H1 (cell line): ENCODE measurements around the gene GNL2. TPM values are rescaled to one million over a fixed set of nuclear protein-coding genes. Genes with fewer than 3 reads are reported as not detected.

Source experiments
- CTCF ChIA-PET: fragments of 300-600 bp; sonication (Branson Sonifier 250); formaldehyde crosslinking; loops from one replicate; lab custom pipeline; 2021; ENCODE audit not compliant: partially characterized antibody; lab: Charles Lee
- POLR2A ChIA-PET: fragments of 300-600 bp; sonication (Branson Sonifier 250); formaldehyde crosslinking; loops from one replicate; lab custom pipeline; 2021; ENCODE audit warnings: inconsistent platforms; ENCODE audit not compliant: partially characterized antibody; lab: Charles Lee
- DNase-seq, 2 experiments: peaks; one replicate each; pipeline versions ENCODE4 v3.0.0 to v3.0.0-alpha.2; 2010 to 2022; ENCODE audit warnings: low spot score in 2 of 2, low read depth in 1 of 2, mixed read lengths in 1 of 2
- FAIRE-seq: peaks from 2 replicates; lab custom pipeline; 2011; peaks lifted over from hg19 to GRCh38; lab: Jason Lieb, UNC
- H2AFZ ChIP-seq: 2 replicates; pipeline ENCODE4 v1.8.1; 2012; ENCODE audit warnings: low read length, inconsistent platforms
- H2AK5ac ChIP-seq: 2 replicates; pipeline ENCODE4 v1.6.1; 2013; ENCODE audit warnings: low read depth, low read length
- H2BK120ac ChIP-seq: replicated peaks from 2 replicates; pipeline ENCODE3; 2013; ENCODE audit warnings: low read depth, low read length, inconsistent platforms
- H2BK12ac ChIP-seq: 2 replicates; pipeline ENCODE4 v1.6.1; 2013; ENCODE audit warnings: low read depth, low read length
- H2BK15ac ChIP-seq: 2 replicates; pipeline ENCODE4 v1.6.1; 2013; ENCODE audit warnings: low read length
- H2BK20ac ChIP-seq: 2 replicates; pipeline ENCODE4 v1.6.1; 2013; ENCODE audit warnings: low read length
- H2BK5ac ChIP-seq: 2 replicates; pipeline ENCODE4 v1.6.1; 2013; ENCODE audit warnings: low read depth, low read length
- H3K14ac ChIP-seq: 2 replicates; pipeline ENCODE4 v1.6.1; 2013; ENCODE audit warnings: inconsistent platforms; ENCODE audit not compliant: insufficient read length
- H3K18ac ChIP-seq: 2 replicates; pipeline ENCODE4 v1.6.1; 2013; ENCODE audit warnings: low read length; ENCODE audit errors: extremely low read depth
- H3K23ac ChIP-seq: 2 replicates; pipeline ENCODE4 v1.6.1; 2013; ENCODE audit warnings: inconsistent platforms; ENCODE audit not compliant: insufficient read length
- H3K23me2 ChIP-seq: 2 replicates; pipeline ENCODE4 v1.6.1; 2013; ENCODE audit warnings: low read depth, low read length
- H3K27ac ChIP-seq: 2 replicates; pipeline ENCODE4 v1.6.1; 2011; ENCODE audit warnings: low read depth, low read length, inconsistent platforms
- H3K27me3 ChIP-seq, 4 experiments: replicated peaks in 1 of 4; 1 replicate in 1 of 4; 2 replicates in 3 of 4; pipeline versions ENCODE4 v1.6.1 to v1.8.1; 2011 to 2013; ENCODE audit warnings: low read length in 3 of 4, mild to moderate bottlenecking in 3 of 4, inconsistent platforms in 2 of 4, mixed read lengths in 2 of 4, moderate library complexity in 1 of 4; ENCODE audit not compliant: control insufficient read depth in 3 of 4, insufficient read depth in 3 of 4; ENCODE audit errors: extremely low read depth in 1 of 4
- H3K36me3 ChIP-seq, 4 experiments: 2 replicates each; pipeline versions ENCODE4 v1.6.1 to v1.8.1; 2011 to 2013; ENCODE audit warnings: mild to moderate bottlenecking in 4 of 4, low read length in 3 of 4, moderate library complexity in 2 of 4, control low read depth in 1 of 4, inconsistent platforms in 1 of 4; ENCODE audit not compliant: insufficient read depth in 4 of 4, control insufficient read depth in 2 of 4
- H3K4ac ChIP-seq: replicated peaks from 2 replicates; pipeline ENCODE3; 2013; ENCODE audit warnings: low read length, low read depth, mixed read lengths, inconsistent platforms; ENCODE audit not compliant: insufficient read length
- H3K4me1 ChIP-seq, 4 experiments: replicated peaks in 1 of 4; 1 replicate in 1 of 4; 2 replicates in 3 of 4; pipeline versions ENCODE4 v1.6.1 to v1.8.1; 2011 to 2013; ENCODE audit warnings: low read length in 3 of 4, inconsistent platforms in 2 of 4, mixed read lengths in 1 of 4; ENCODE audit not compliant: insufficient read depth in 4 of 4, control insufficient read depth in 3 of 4
- H3K4me2 ChIP-seq, 2 experiments: 2 replicates each; pipeline versions ENCODE4 v1.6.1 to v1.8.1; 2011 to 2013; ENCODE audit warnings: low read depth in 2 of 2, low read length in 2 of 2, control low read depth in 1 of 2, inconsistent platforms in 1 of 2, mild to moderate bottlenecking in 1 of 2; ENCODE audit not compliant: insufficient read depth in 1 of 2
- H3K4me3 ChIP-seq, 4 experiments: fragments of 200-600, 300-600 bp in 1 of 4; sonication (generic), shearing (Covaris generic), sonication (Bioruptor Twin) in 1 of 4; 2 replicates each; pipeline versions ENCODE4 v1.5.1 to v1.8.1; 2011 to 2016; ENCODE audit warnings: low read length in 4 of 4, low read depth in 3 of 4, control low read depth in 2 of 4, inconsistent platforms in 2 of 4, mild to moderate bottlenecking in 2 of 4, mixed read lengths in 1 of 4, moderate library complexity in 1 of 4; ENCODE audit not compliant: insufficient read depth in 2 of 4; ENCODE audit errors: extremely low read depth in 1 of 4
- H3K56ac ChIP-seq: replicated peaks from 2 replicates; pipeline ENCODE3; 2013; ENCODE audit warnings: low read depth, mild to moderate bottlenecking, mixed read lengths, low read length, inconsistent platforms; ENCODE audit not compliant: insufficient read length
- H3K79me1 ChIP-seq: 2 replicates; pipeline ENCODE4 v1.6.1; 2013; ENCODE audit warnings: low read depth, low read length, control low read depth
- H3K79me2 ChIP-seq, 2 experiments: 2 replicates each; pipeline versions ENCODE4 v1.6.1 to v1.8.1; 2012 to 2013; ENCODE audit warnings: low read length in 2 of 2, mild to moderate bottlenecking in 2 of 2, inconsistent platforms in 1 of 2; ENCODE audit not compliant: insufficient read depth in 2 of 2, control insufficient read depth in 1 of 2
- H3K9ac ChIP-seq, 4 experiments: replicated peaks in 1 of 4; 1 replicate in 1 of 4; 2 replicates in 3 of 4; pipeline versions ENCODE4 v1.6.1 to v1.8.1; 2011 to 2013; ENCODE audit warnings: low read depth in 3 of 4, low read length in 3 of 4, control low read depth in 2 of 4, mild to moderate bottlenecking in 2 of 4, moderate library complexity in 2 of 4, inconsistent platforms in 1 of 4; ENCODE audit errors: extremely low read depth in 1 of 4
- H3K9me3 ChIP-seq, 2 experiments: 2 replicates each; pipeline versions ENCODE4 v1.6.1 to v1.8.1; 2012 to 2013; ENCODE audit warnings: mild to moderate bottlenecking in 2 of 2, moderate library complexity in 2 of 2, control low read depth in 1 of 2, inconsistent platforms in 1 of 2, low read depth in 1 of 2, low read length in 1 of 2, mixed read lengths in 1 of 2; ENCODE audit not compliant: insufficient read depth in 2 of 2
- H4K20me1 ChIP-seq, 2 experiments: replicated peaks in 1 of 2; 2 replicates each; pipeline versions ENCODE3 to v1.8.1; 2011 to 2013; ENCODE audit warnings: inconsistent platforms in 2 of 2, low read length in 2 of 2, mild to moderate bottlenecking in 1 of 2; ENCODE audit not compliant: insufficient read depth in 2 of 2, control insufficient read depth in 1 of 2
- H4K5ac ChIP-seq: 2 replicates; pipeline ENCODE4 v1.6.1; 2013; ENCODE audit warnings: low read length, low read depth, mixed read lengths, inconsistent platforms; ENCODE audit not compliant: insufficient read length
- H4K8ac ChIP-seq: 2 replicates; pipeline ENCODE4 v1.8.0; 2013; ENCODE audit warnings: mild to moderate bottlenecking, moderate library complexity, low read length, inconsistent platforms; ENCODE audit not compliant: insufficient read depth; ENCODE audit errors: extremely low read depth
- H4K91ac ChIP-seq: replicated peaks from 2 replicates; pipeline ENCODE3; 2013; ENCODE audit warnings: low read length, mixed read lengths, inconsistent platforms; ENCODE audit not compliant: insufficient read length
- ATF2 ChIP-seq: IDR thresholded peaks from 2 replicates; pipeline ENCODE4 v1.6.1; 2012; ENCODE audit warnings: low read length, inconsistent platforms
- CHD2 ChIP-seq: IDR thresholded peaks from 2 replicates; pipeline ENCODE4 v1.6.1; 2012; ENCODE audit warnings: low read length, improper control_type of control experiment
- KDM4A ChIP-seq: IDR thresholded peaks from one replicate; pipeline ENCODE4 v1.7.1; 2012; ENCODE audit warnings: low read depth, mild to moderate bottlenecking, moderate library complexity, low read length, inconsistent platforms; ENCODE audit not compliant: severe bottlenecking
- PHF8 ChIP-seq: fragments of 200-600 bp; sonication (generic); conservative IDR thresholded peaks from 2 replicates; pipeline ENCODE4 v1.7.1; 2012; ENCODE audit warnings: low read depth, mild to moderate bottlenecking, inconsistent platforms, low read length, moderate library complexity
- RBBP5 ChIP-seq: IDR thresholded peaks from 2 replicates; pipeline ENCODE4 v1.7.1; 2012; ENCODE audit warnings: low read depth, mild to moderate bottlenecking, inconsistent platforms, low read length, moderate library complexity, borderline replicate concordance
- SIX5 ChIP-seq: IDR thresholded peaks from 2 replicates; pipeline ENCODE4 v1.6.1; 2011; ENCODE audit warnings: mild to moderate bottlenecking, low read depth, low read length
- TAF7 ChIP-seq: optimal IDR thresholded peaks from 2 replicates; pipeline ENCODE3; 2011; ENCODE audit warnings: low read depth, mild to moderate bottlenecking, inconsistent platforms, low read length, moderate library complexity, borderline replicate concordance
- WGBS, 2 experiments: shearing (Covaris generic) in 1 of 2; methylation state at CpG; one replicate each; pipeline versions ENCODE4 v1.1.6 to v1.1.7; 2013 to 2015; ENCODE audit warnings: low lambda C conversion rate in 2 of 2, mixed read lengths in 2 of 2, inconsistent platforms in 1 of 2, low coverage in 1 of 2, missing lambda C conversion rate in 1 of 2; ENCODE audit not compliant: insufficient replicate concordance in 2 of 2, insufficient coverage in 1 of 2, insufficient read length in 1 of 2; ENCODE audit errors: extremely low coverage in 1 of 2, missing lambda C conversion rate in 1 of 2; 5-methylcytosine and 5-hydroxymethylcytosine counted together
- polyA plus RNA-seq, 7 experiments: library from polyadenylated mRNA; depleted of rRNA in 3 of 7; stranded (reverse) in 5 of 7; unstranded in 2 of 7; fragments of >200 nt in 5 of 7; fragments of 200-250 nt in 2 of 7; gene quantifications; 1 replicate in 5 of 7; 2 replicates in 1 of 7; 4 replicates in 1 of 7; pipeline versions ENCODE4 v1.2.1 to v1.2.3, GENCODE V29; 2011 to 2013; ENCODE audit warnings: missing spikeins in 2 of 7, mixed read lengths in 2 of 7
- total RNA-seq: library from RNA; stranded (reverse); fragmentation: NEBNext Ultra II Directional; extraction: Animal tissue kit (Norgen Biotek cat#: 25700); gene quantifications from 2 replicates; pipeline ENCODE4 v1.2.1, GENCODE V29; 2021
- TF ChIP-seq, protein P1 (sequence below): IDR thresholded peaks from 2 replicates; pipeline ENCODE4 v1.6.1; 2012; ENCODE audit warnings: inconsistent platforms

GNL2 gene
- total and polyA plus RNA-seq, 2 of the 8 experiments (the other 6 are each of a cell fraction or from before 2014, with no cell fraction given) = 22.2 to 88.3 TPM

- Histone ChIP-seq H4K20me1 (peaks cover 0 to 7% of the 10 kb centered on the region in 2 experiments), H3K14ac (no peak within 1 kb of the TSS), H3K9me3 (0 out of 4 replicates have a peak, but pooled peaks cover 0 to 2% of the 10 kb centered on the region in 2 experiments), H2AFZ (peak within 1 kb of the TSS; percentile 74), H3K56ac (no peak within 1 kb of the TSS), H2AK5ac (peak within 1 kb of the TSS; percentile 10; the same call in 1 of the 2 replicates), H3K4me3 (peak within 1 kb of the TSS; percentile 53 to 68 (median 61); a peak in 7 of 8 replicates), H3K36me3 (no peaks in the 10 kb centered on the region; a peak in 1 of 8 replicates), H2BK120ac (no peak within 1 kb of the TSS), H2BK5ac (0 out of 2 replicates have a peak within 1 kb of the TSS, but pooled peaks have one; percentile 4), H2BK12ac (peak within 1 kb of the TSS; percentile 55; the same call in 1 of the 2 replicates), H3K23me2 (peaks cover 6% of the 10 kb centered on the region; the same call in 1 of the 2 replicates), H4K8ac (peak within 1 kb of the TSS; percentile 84), H3K27ac (peak within 1 kb of the TSS; percentile 11; the same call in 1 of the 2 replicates), H3K4me1 (peaks cover 3 to 13% (median 5%) of the 10 kb centered on the region in 4 experiments), H3K27me3 (no peaks in the 10 kb centered on the region), H2BK15ac (0 out of 2 replicates have a peak within 1 kb of the TSS, but pooled peaks have one; percentile 63), H3K79me2 (peaks cover 8 to 16% of the 10 kb centered on the region in 2 experiments; a peak in 3 of 4 replicates), H3K79me1 (peaks cover 4% of the 10 kb centered on the region; the same call in 1 of the 2 replicates), H3K18ac (peak within 1 kb of the TSS; percentile 53; the same call in 1 of the 2 replicates), H3K23ac (no peak within 1 kb of the TSS), H3K4ac (no peak within 1 kb of the TSS), H3K9ac (peak within 1 kb of the TSS in 3 of 4 experiments; percentile 41 to 73 (median 71); a peak in 5 of 7 replicates), H4K91ac (peak within 1 kb of the TSS; percentile 22), H4K5ac (peak within 1 kb of the TSS; percentile 26), H2BK20ac (no peak within 1 kb of the TSS), H3K4me2 (peak within 1 kb of the TSS; percentile 80 to 89)
- 7% methylated on average over 31 of the region's 31 CpGs; no CpG with 5 or more reads in 1 of the 2 experiments for WGBS, 2 experiments
- FAIRE-seq (no peak), DNase-seq (peak; percentile 70 to 98)
- POLR2A ChIA-PET = interaction anchor here (0.6 to 1.4 kb wide), 7 partner anchors 16 to 370 kb away, joined by 3 to 6 read pairs (median 3); partner anchors contain the start of gene CDCA8
- CTCF ChIA-PET = interaction anchor here (0.6 to 1.9 kb wide), 2 partner anchors 42 to 231 kb away, joined by 3 to 6 read pairs; partner anchors contain the start of gene MEAF6
- TF ChIP-seq RBBP5 (no peak), PHF8 (peak; percentile 48; the same call in 1 of the 2 replicates), SIX5 (no peak), CHD2 (no peak), ATF2 (no peak), TAF7 (no peak), KDM4A (peak; percentile 67)
- TF ChIP-seq, protein P1, sequence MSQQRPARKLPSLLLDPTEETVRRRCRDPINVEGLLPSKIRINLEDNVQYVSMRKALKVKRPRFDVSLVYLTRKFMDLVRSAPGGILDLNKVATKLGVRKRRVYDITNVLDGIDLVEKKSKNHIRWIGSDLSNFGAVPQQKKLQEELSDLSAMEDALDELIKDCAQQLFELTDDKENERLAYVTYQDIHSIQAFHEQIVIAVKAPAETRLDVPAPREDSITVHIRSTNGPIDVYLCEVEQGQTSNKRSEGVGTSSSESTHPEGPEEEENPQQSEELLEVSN = peak; percentile 73
These were observed 39.0 kb downstream of the GNL2 start, which contains the start of gene DNALI1 for GRCh38 chr1:37556712-37557196. Gene DNALI1, plus strand, starts transcription at chr1:37556940. Its CDS starts 55 bp downstream, at chr1:37556995.
